Transverse colon (tissue), 4 donors: Measurements from ENCODE around the gene AGPAT4. TPM values are rescaled to one million over a fixed set of nuclear protein-coding genes. Genes with fewer than 3 reads are reported as not detected.

ENCODE experiments used
- DNase-seq: peaks from one replicate; pipeline ENCODE4 v3.0.0-alpha.2; 2019
- H3K27ac ChIP-seq, 4 donors: fragments of 200-600 bp; sonication (generic); 2 replicates each; pipeline ENCODE4 v1.5.1; 2016 to 2018; ENCODE audit warnings: inconsistent platforms in 4 of 4
- H3K27me3 ChIP-seq: fragments of 200-600 bp; sonication (generic); 2 replicates; pipeline ENCODE4 v1.5.1; 2017; ENCODE audit warnings: inconsistent platforms
- H3K36me3 ChIP-seq, 4 donors: fragments of 200-600 bp; sonication (generic); 2 replicates each; pipeline ENCODE4 v1.5.1; 2017 to 2019; ENCODE audit warnings: inconsistent platforms in 4 of 4
- H3K4me1 ChIP-seq, 4 donors: fragments of 200-600 bp; sonication (generic); 2 replicates each; pipeline ENCODE4 v1.5.1; 2017 to 2020; ENCODE audit warnings: inconsistent platforms in 4 of 4
- H3K4me3 ChIP-seq, 4 donors: fragments of 200-600 bp; sonication (generic); 1 replicate in 1 of 4; 2 replicates in 3 of 4; pipeline versions ENCODE4 v1.5.1 to v1.6.1; 2017 to 2019; ENCODE audit warnings: inconsistent platforms in 4 of 4
- H3K9me3 ChIP-seq, 2 donors: fragments of 200-600 bp; sonication (generic); 2 replicates each; pipeline ENCODE4 v1.5.1; 2017 to 2019; ENCODE audit warnings: inconsistent platforms in 2 of 2
- CTCF ChIP-seq, 5 experiments: fragments of 200-600 bp in 3 of 5; fragments of 450-650 bp in 2 of 5; sonication (generic) in 3 of 5; IDR thresholded peaks; 1 replicate in 2 of 5; 2 replicates in 3 of 5; pipeline ENCODE4 v1.5.1; 2016 to 2017; ENCODE audit warnings: antibody characterized with exemption in 5 of 5, inconsistent platforms in 3 of 5, mild to moderate bottlenecking in 2 of 5, moderate library complexity in 1 of 5
- EP300 ChIP-seq: sonication (generic); formaldehyde crosslinking; IDR thresholded peaks from one replicate; pipeline ENCODE4 v1.6.1; 2017; ENCODE audit warnings: antibody characterized with exemption, low read depth
- POLR2A ChIP-seq: fragments of 450-650 bp; IDR thresholded peaks from one replicate; pipeline ENCODE4 v1.6.1; 2016; ENCODE audit warnings: antibody characterized with exemption, mild to moderate bottlenecking, moderate library complexity
- POLR2AphosphoS5 ChIP-seq, 3 donors: sonication (generic); formaldehyde crosslinking; IDR thresholded peaks; one replicate each; pipeline ENCODE4 v1.6.1; 2016; ENCODE audit warnings: antibody characterized with exemption in 3 of 3
- WGBS, 2 donors: methylation state at CpG; one replicate each; pipeline ENCODE4 v1.1.5; 2018; ENCODE audit warnings: low coverage in 1 of 2; 5-methylcytosine and 5-hydroxymethylcytosine counted together
- in situ Hi-C, 4 donors: fragments of 200-750 bp; cut with MboI; loops; one replicate each; pipeline versions ENCODE4 v1.15.0 to v1.15.1; 2017; ENCODE audit warnings: low sequenced_read_pairs in 3 of 4, low pct_ligation_motif_present in 1 of 4, low pct_unique_long_range_greater_than_20kb in 1 of 4
- intact Hi-C: fragments of 100-400 bp; cut with DNase I; formaldehyde crosslinking; loops from one replicate; pipeline ENCODE4 v1.15.1; 2023; ENCODE audit warnings: low total_unique reads
- total RNA-seq, 4 donors: library from RNA; depleted of rRNA; stranded (reverse); fragments of >200 nt; gene quantifications; one replicate each; pipeline ENCODE4 v1.1.0, GENCODE V29; 2016

Gene AGPAT4
- total RNA-seq, 4 donors from 2014 or later = 2.2 to 6.4 (median 4.4) TPM

GRCh38 chr6:161116554-161116953, 157.3 kb downstream of the AGPAT4 start:
- DNase-seq = no peak
- H3K36me3 ChIP-seq = peaks cover 0 to 52% (median 23%) of the 10 kb centered on the region in 4 donors
- H3K4me1 ChIP-seq = no peaks in the 10 kb centered on the region
- no peaks in the 10 kb centered on the region for H3K9me3 ChIP-seq
- WGBS, 2 donors = 58 to 87% methylated on average over 1 to 4 of the region's 4 CpGs
- TF ChIP-seq CTCF (IDR thresholded peaks at IDR 0.05) (no peak), POLR2AphosphoS5 (IDR thresholded peaks at IDR 0.05) (no peak), POLR2A (no peak), EP300 (no peak)
- intact Hi-C loops (loop anchor here (10.0 kb wide), 1 partner anchor 192 kb away; no protein-coding TSS in a partner anchor), in situ Hi-C loops (loop anchor here in 1 of 4 donors (25.0 kb wide), 1 partner anchor 246 kb away; no protein-coding TSS in a partner anchor)
- no peak overlapping the region for H3K4me3 ChIP-seq
- H3K27ac ChIP-seq = no peak overlapping the region
- H3K27me3 ChIP-seq = no peaks in the 10 kb centered on the region

DNA sequence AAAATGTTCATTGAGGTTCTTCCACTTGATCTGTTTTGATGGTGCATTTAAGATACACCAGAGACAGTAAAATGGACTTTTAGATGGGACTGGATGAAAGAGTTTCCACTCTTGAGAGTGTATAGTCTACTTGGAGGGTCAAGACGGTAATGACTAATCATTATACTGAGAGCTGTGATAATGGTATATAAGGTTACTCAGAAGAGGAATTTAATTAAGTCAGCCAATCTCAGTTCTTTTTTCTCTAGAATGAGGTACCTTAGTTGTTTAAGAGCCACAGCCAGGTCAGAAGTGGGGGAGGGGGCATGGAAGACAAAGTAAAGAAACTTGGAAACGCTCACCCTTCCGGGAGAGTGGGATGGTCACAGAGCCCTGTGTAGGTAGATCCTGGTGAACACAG, 158.4 kb downstream of the AGPAT4 start:
- no peak overlapping the region for H3K4me3 ChIP-seq
- in situ Hi-C loops = loop anchor here in 1 of 4 donors (25.0 kb wide), 1 partner anchor 247 kb away; no protein-coding TSS in a partner anchor
- no peaks in the 10 kb centered on the region for H3K9me3 ChIP-seq
- no peaks in the 10 kb centered on the region for H3K27me3 ChIP-seq
- DNase-seq = no peak
- intact Hi-C loops = loop anchor here (10.0 kb wide), 1 partner anchor 191 kb away; no protein-coding TSS in a partner anchor
- no peak overlapping the region for H3K27ac ChIP-seq
- peaks cover 0 to 55% (median 23%) of the 10 kb centered on the region in 4 donors for H3K36me3 ChIP-seq
- no peaks in the 10 kb centered on the region for H3K4me1 ChIP-seq
- WGBS, 2 donors = 83 to 88% methylated on average over 2 to 3 of the region's 3 CpGs
- TF ChIP-seq POLR2A (no peak), POLR2AphosphoS5 (IDR thresholded peaks at IDR 0.05) (no peak), EP300 (no peak), CTCF (IDR thresholded peaks at IDR 0.05) (no peak)

DNA sequence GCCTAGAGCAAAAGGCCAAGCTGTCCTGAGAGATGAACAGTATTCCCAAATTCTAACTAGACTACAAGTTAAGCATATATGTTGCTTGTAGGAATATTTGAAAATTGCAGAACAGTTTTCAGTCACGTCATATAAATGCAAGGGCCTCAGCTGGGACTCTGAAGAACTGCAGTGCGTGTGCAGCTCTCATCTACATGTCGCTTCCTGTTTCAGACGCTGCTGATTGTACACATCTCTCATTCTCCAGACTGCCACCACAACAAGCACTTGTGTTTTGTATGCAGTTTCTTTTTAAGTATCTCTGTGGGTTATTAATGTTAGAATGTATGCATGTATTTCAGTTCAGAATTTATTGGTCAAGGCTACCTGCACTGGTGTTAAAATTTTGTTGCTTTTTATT, 162.6 kb downstream of the AGPAT4 start:
- Histone ChIP-seq H3K27me3 (no peaks in the 10 kb centered on the region), H3K4me3 (no peak overlapping the region), H3K27ac (no peak overlapping the region), H3K9me3 (no peaks in the 10 kb centered on the region), H3K4me1 (no peaks in the 10 kb centered on the region), H3K36me3 (peaks cover 0 to 69% (median 20%) of the 10 kb centered on the region in 4 donors)
- no peak for DNase-seq
- WGBS, 2 donors = 55 to 78% methylated on average over 4 of the region's 4 CpGs
- intact Hi-C loops (loop anchor here (10.0 kb wide), 1 partner anchor 186 kb away; no protein-coding TSS in a partner anchor), in situ Hi-C loops (loop anchor here in 1 of 4 donors (25.0 kb wide), 1 partner anchor 251 kb away; no protein-coding TSS in a partner anchor)
- TF ChIP-seq POLR2AphosphoS5 (IDR thresholded peaks at IDR 0.05) (no peak), CTCF (IDR thresholded peaks at IDR 0.05) (no peak), EP300 (no peak), POLR2A (no peak)

DNA sequence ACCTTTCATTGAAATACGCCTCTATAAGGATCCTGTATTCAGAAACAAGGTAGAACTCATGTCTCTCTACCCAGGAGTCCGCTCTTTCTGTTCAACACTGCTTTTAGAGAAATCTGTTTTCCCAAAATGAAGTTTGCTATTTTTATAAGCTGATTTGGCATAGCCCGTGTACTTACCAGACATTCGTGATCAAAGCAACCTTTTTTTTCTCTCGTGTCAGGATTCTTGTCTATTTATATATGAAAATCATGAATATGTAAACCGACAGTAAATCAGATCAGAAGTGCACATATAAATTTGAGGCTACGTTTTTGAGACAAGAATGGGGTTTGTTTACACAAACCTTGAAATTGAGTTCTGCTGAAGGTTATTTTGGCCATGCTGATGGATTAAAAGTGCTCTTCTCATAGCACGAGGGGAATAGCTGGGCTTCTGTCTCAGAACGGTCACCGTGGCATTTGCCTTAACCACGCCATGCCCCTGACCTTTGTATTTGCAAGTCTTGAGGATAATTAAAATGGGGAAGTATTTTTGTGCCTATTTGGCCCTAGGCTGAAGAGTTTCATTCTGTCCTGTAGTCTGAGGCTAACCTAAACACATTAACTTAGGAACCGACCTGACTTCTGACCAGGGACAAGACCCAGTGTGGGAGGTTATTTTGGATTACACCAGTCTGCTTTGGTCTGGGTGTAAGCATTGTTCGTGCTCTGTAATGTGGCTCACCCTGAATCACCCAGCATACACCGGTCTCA, 163.7 kb downstream of the AGPAT4 start:
- no peak overlapping the region for H3K4me3 ChIP-seq
- in situ Hi-C loops (loop anchor here in 1 of 4 donors (25.0 kb wide), 1 partner anchor 252 kb away; no protein-coding TSS in a partner anchor), intact Hi-C loops (loop anchor here (10.0 kb wide), 1 partner anchor 185 kb away; no protein-coding TSS in a partner anchor)
- no peaks in the 10 kb centered on the region for H3K27me3 ChIP-seq
- no peaks in the 10 kb centered on the region for H3K9me3 ChIP-seq
- 79 to 82% methylated on average over 8 to 14 of the region's 14 CpGs for WGBS, 2 donors
- no peak for DNase-seq
- TF ChIP-seq POLR2AphosphoS5 (IDR thresholded peaks at IDR 0.05) = no peak
- no peak for TF ChIP-seq POLR2A
- TF ChIP-seq CTCF (IDR thresholded peaks at IDR 0.05) = no peak
- no peak for TF ChIP-seq EP300
- no peaks in the 10 kb centered on the region for H3K4me1 ChIP-seq
- no peak overlapping the region for H3K27ac ChIP-seq
- H3K36me3 ChIP-seq = peaks cover 0 to 60% (median 15%) of the 10 kb centered on the region in 4 donors
